SK-N-SH treated with all-trans-retinoic acid at 6 μM for 48 hours (cell line): ENCODE measurements around the gene ZNF319.

Experiments used
- BACH2 ChIP-seq: fragments of 250-450 bp; sonication (Bioruptor Pico); IDR thresholded peaks from 2 replicates; pipeline ENCODE4 v1.9.0; 2021; ENCODE audit warnings: mild to moderate bottlenecking, borderline replicate concordance
- TCF4 ChIP-seq: fragments of 250-450 bp; sonication (Bioruptor Pico); IDR thresholded peaks from 2 replicates; pipeline ENCODE4 v1.8.0; 2021; ENCODE audit warnings: mild to moderate bottlenecking, moderate library complexity, borderline replicate concordance

DNA sequence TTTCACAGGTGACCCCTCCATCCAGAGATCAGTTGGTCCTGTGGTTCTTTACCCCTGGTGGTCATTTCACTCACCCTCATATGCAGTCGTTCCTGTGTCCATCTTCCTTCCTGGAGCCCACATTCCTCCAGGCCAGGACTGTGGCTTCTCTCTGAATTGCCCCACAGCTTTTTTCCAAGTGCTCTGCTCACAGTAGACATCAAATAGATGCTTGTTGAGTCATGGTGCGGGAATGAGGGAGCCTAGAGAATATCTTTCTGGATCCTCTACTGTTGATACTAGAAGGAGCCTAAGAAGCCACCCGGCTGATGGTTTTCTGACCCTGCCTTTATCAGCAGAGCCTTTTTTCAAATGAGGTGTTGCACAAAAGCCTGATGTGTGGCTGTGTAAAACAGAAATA, 11.2 kb upstream of the ZNF319 start:
- TF ChIP-seq BACH2 (CRISPR knock-in tag) (no peak), TCF4 (CRISPR knock-in tag) (no peak)
